Liver (tissue), 9 donors: ENCODE data around the gene TMEM184C. TPM values are rescaled to one million over a fixed set of nuclear protein-coding genes. Genes with fewer than 3 reads are reported as not detected.

ENCODE experiments used
- DNase-seq: peaks from one replicate; pipeline ENCODE4 v3.0.0-alpha.2; 2017; ENCODE audit warnings: low spot score
- H3K27ac ChIP-seq, 2 donors: one replicate each; pipeline ENCODE4 v1.7.0; 2013; ENCODE audit warnings: inconsistent platforms in 2 of 2, low read length in 2 of 2, control low read depth in 1 of 2, low read depth in 1 of 2, mild to moderate bottlenecking in 1 of 2
- H3K27me3 ChIP-seq, 4 donors: one replicate each; pipeline versions ENCODE4 v1.6.1 to v1.7.0; 2013; ENCODE audit warnings: low read length in 3 of 4, inconsistent platforms in 1 of 4, mild to moderate bottlenecking in 1 of 4, moderate library complexity in 1 of 4; ENCODE audit not compliant: control insufficient read depth in 4 of 4, insufficient read depth in 4 of 4
- H3K36me3 ChIP-seq, 4 donors: one replicate each; pipeline versions ENCODE4 v1.6.1 to v1.7.0; 2013; ENCODE audit warnings: low read length in 3 of 4, mild to moderate bottlenecking in 3 of 4, low read depth in 1 of 4, moderate library complexity in 1 of 4; ENCODE audit not compliant: control insufficient read depth in 4 of 4, insufficient read depth in 3 of 4
- H3K4me1 ChIP-seq, 4 donors: one replicate each; pipeline versions ENCODE4 v1.6.1 to v1.7.0; 2013; ENCODE audit warnings: low read length in 3 of 4, mild to moderate bottlenecking in 3 of 4, moderate library complexity in 1 of 4; ENCODE audit not compliant: control insufficient read depth in 4 of 4, insufficient read depth in 4 of 4
- H3K4me3 ChIP-seq, 3 donors: one replicate each; pipeline versions ENCODE4 v1.6.1 to v1.7.0; 2013; ENCODE audit warnings: low read length in 3 of 3, control low read depth in 1 of 3, low read depth in 1 of 3, mild to moderate bottlenecking in 1 of 3
- H3K9ac ChIP-seq, 2 donors: one replicate each; pipeline ENCODE4 v1.7.0; 2013; ENCODE audit warnings: low read length in 2 of 2, mild to moderate bottlenecking in 2 of 2, moderate library complexity in 2 of 2, control low read depth in 1 of 2, low read depth in 1 of 2
- H3K9me3 ChIP-seq, 4 donors: one replicate each; pipeline versions ENCODE4 v1.6.1 to v1.7.0; 2013; ENCODE audit warnings: low read length in 3 of 4; ENCODE audit not compliant: control insufficient read depth in 4 of 4
- ATF3 ChIP-seq: IDR thresholded peaks from 2 replicates; pipeline ENCODE4 v1.6.1; 2016; ENCODE audit warnings: antibody characterized with exemption
- EGR1 ChIP-seq, 2 donors: IDR thresholded peaks; 2 replicates each; pipeline ENCODE4 v1.6.1; 2016 to 2018; ENCODE audit warnings: antibody characterized with exemption in 2 of 2, low read depth in 2 of 2
- FOXA1 ChIP-seq: IDR thresholded peaks from 2 replicates; pipeline ENCODE4 v1.6.1; 2016; ENCODE audit warnings: antibody characterized with exemption
- FOXA2 ChIP-seq: IDR thresholded peaks from 2 replicates; pipeline ENCODE4 v1.6.1; 2016; ENCODE audit warnings: antibody characterized with exemption
- GABPA ChIP-seq, 2 donors: IDR thresholded peaks in 1 of 2; conservative IDR thresholded peaks in 1 of 2; 2 replicates each; pipeline ENCODE4 v1.6.1; 2016; ENCODE audit warnings: antibody characterized with exemption in 2 of 2, mild to moderate bottlenecking in 1 of 2, moderate library complexity in 1 of 2
- HNF4A ChIP-seq, 2 donors: conservative IDR thresholded peaks; 2 replicates each; pipeline ENCODE4 v1.6.1; 2016; ENCODE audit warnings: antibody characterized with exemption in 2 of 2, mild to moderate bottlenecking in 2 of 2
- HNF4G ChIP-seq: IDR thresholded peaks from 2 replicates; pipeline ENCODE4 v1.6.1; 2016; ENCODE audit warnings: antibody characterized with exemption
- JUND ChIP-seq, 2 donors: IDR thresholded peaks; 2 replicates each; pipeline ENCODE4 v1.6.1; 2016; ENCODE audit warnings: antibody characterized with exemption in 2 of 2
- MAX ChIP-seq: IDR thresholded peaks from 2 replicates; pipeline ENCODE4 v1.6.1; 2016; ENCODE audit warnings: antibody characterized with exemption
- NR2F2 ChIP-seq: IDR thresholded peaks from 2 replicates; pipeline ENCODE4 v1.6.1; 2016; ENCODE audit warnings: antibody characterized with exemption
- RAD21 ChIP-seq, 2 donors: IDR thresholded peaks; 2 replicates each; pipeline ENCODE4 v1.6.1; 2016; ENCODE audit warnings: antibody characterized with exemption in 2 of 2, mild to moderate bottlenecking in 2 of 2
- RXRA ChIP-seq, 2 donors: IDR thresholded peaks; 2 replicates each; pipeline ENCODE4 v1.6.1; 2017 to 2018; ENCODE audit warnings: antibody characterized with exemption in 2 of 2, mild to moderate bottlenecking in 1 of 2
- SP1 ChIP-seq: IDR thresholded peaks from 2 replicates; pipeline ENCODE4 v1.6.1; 2018; ENCODE audit warnings: antibody characterized with exemption, mild to moderate bottlenecking
- TAF1 ChIP-seq: conservative IDR thresholded peaks from 2 replicates; pipeline ENCODE4 v1.6.1; 2016; ENCODE audit warnings: antibody characterized with exemption, mild to moderate bottlenecking
- YY1 ChIP-seq: IDR thresholded peaks from 2 replicates; pipeline ENCODE4 v1.6.1; 2016; ENCODE audit warnings: antibody characterized with exemption, mild to moderate bottlenecking
- WGBS: extraction: QIAGEN DNeasy Blood & Tissue Kit; methylation state at CpG from one replicate; pipeline ENCODE4 v1.1.7; 2013; 5-methylcytosine and 5-hydroxymethylcytosine counted together
- polyA plus RNA-seq, 2 donors: library from polyadenylated mRNA; stranded (reverse) in 1 of 2; unstranded in 1 of 2; fragments of 200-250 nt in 1 of 2; fragments of >200 nt in 1 of 2; fragmentation: Nextera tagmentation in 1 of 2; extraction: Ambion mirVana in 1 of 2; gene quantifications; one replicate each; pipeline versions ENCODE4 v1.2.1 to v1.2.3, GENCODE V29; 2013 to 2015
- total RNA-seq, 2 donors: library from RNA; depleted of rRNA; stranded (reverse); fragments of >200 nt; gene quantifications; one replicate each; pipeline ENCODE4 v1.2.3, GENCODE V29; 2014
- TF ChIP-seq, protein P1 (sequence below): IDR thresholded peaks from 2 replicates; pipeline ENCODE4 v1.6.1; 2016; ENCODE audit warnings: antibody characterized with exemption
- TF ChIP-seq, protein P2 (sequence below): fragments of 150-350 bp; IDR thresholded peaks from 2 replicates; pipeline ENCODE4 v1.5.1; 2017; ENCODE audit warnings: improper control_type of control experiment, low read depth, low read length; ENCODE audit not compliant: missing input control
- TF ChIP-seq, protein P3 (sequence below): IDR thresholded peaks from 2 replicates; pipeline ENCODE4 v1.6.1; 2016; ENCODE audit warnings: antibody characterized with exemption, mild to moderate bottlenecking
- donor health status: healthy.
- donor health status: healthy.
- donor health status: healthy.
- donor health status: healthy.
- donor health status: healthy.

The TMEM184C gene
- total and polyA plus RNA-seq, 4 donors = 9.1 to 31.4 (median 13.4) TPM

DNA sequence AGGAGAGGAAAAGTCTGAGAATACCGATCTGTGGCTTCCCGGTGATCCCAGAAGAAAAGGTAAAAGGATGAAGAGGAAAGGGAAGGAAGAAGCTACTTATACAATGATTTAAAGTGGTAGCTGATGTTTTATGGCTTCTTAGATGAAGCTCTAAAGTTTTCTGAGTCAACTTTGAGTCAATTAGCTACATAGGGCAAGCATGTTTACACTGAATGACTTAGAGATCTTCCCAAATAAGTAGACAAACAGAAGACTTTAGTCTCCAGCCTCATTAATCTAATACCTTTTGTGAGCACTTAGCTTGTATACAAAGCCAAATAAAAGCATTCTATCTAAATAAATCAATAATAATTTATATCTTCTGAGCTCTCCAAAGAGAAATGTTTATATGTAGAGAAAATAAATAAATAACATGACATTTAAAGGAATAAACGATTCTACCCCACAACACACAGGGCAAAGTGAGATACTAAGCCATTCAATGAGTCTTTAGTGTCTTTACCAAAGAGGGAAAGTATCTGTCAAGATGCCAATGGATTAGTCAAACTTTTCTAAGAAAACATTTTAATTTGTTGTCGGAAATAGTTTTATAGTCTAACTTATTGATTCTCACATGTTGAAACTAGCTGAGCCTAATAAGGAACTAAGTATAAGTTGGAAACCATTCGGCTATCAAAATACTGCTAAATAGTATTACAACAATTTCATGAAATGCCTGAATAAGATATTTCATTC lies 46.0 kb upstream of the TMEM184C start:
- no peaks in the 10 kb centered on the region for H3K9me3 ChIP-seq
- H3K36me3 ChIP-seq = no peaks in the 10 kb centered on the region
- H3K4me1 ChIP-seq = no peaks in the 10 kb centered on the region
- no peak overlapping the region for H3K9ac ChIP-seq
- DNase-seq = no peak
- WGBS = 69% methylated on average over 5 of the region's 5 CpGs
- no peaks in the 10 kb centered on the region for H3K27me3 ChIP-seq
- no peak overlapping the region for H3K4me3 ChIP-seq
- no peak for TF ChIP-seq YY1
- no peak for TF ChIP-seq NR2F2
- TF ChIP-seq, protein P1, sequence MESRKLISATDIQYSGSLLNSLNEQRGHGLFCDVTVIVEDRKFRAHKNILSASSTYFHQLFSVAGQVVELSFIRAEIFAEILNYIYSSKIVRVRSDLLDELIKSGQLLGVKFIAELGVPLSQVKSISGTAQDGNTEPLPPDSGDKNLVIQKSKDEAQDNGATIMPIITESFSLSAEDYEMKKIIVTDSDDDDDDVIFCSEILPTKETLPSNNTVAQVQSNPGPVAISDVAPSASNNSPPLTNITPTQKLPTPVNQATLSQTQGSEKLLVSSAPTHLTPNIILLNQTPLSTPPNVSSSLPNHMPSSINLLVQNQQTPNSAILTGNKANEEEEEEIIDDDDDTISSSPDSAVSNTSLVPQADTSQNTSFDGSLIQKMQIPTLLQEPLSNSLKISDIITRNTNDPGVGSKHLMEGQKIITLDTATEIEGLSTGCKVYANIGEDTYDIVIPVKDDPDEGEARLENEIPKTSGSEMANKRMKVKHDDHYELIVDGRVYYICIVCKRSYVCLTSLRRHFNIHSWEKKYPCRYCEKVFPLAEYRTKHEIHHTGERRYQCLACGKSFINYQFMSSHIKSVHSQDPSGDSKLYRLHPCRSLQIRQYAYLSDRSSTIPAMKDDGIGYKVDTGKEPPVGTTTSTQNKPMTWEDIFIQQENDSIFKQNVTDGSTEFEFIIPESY = no peak
- no peak for TF ChIP-seq EGR1 (IDR thresholded peaks at IDR 0.05; ENCODE audit: low read depth in 2 of 2)
- no peak for TF ChIP-seq RXRA (IDR thresholded peaks at IDR 0.05)
- TF ChIP-seq RAD21 (IDR thresholded peaks at IDR 0.05) = no peak
- TF ChIP-seq, protein P2, sequence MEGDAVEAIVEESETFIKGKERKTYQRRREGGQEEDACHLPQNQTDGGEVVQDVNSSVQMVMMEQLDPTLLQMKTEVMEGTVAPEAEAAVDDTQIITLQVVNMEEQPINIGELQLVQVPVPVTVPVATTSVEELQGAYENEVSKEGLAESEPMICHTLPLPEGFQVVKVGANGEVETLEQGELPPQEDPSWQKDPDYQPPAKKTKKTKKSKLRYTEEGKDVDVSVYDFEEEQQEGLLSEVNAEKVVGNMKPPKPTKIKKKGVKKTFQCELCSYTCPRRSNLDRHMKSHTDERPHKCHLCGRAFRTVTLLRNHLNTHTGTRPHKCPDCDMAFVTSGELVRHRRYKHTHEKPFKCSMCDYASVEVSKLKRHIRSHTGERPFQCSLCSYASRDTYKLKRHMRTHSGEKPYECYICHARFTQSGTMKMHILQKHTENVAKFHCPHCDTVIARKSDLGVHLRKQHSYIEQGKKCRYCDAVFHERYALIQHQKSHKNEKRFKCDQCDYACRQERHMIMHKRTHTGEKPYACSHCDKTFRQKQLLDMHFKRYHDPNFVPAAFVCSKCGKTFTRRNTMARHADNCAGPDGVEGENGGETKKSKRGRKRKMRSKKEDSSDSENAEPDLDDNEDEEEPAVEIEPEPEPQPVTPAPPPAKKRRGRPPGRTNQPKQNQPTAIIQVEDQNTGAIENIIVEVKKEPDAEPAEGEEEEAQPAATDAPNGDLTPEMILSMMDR = no peak
- TF ChIP-seq HNF4A (conservative IDR thresholded peaks at IDR 0.05) = no peak
- TF ChIP-seq GABPA (IDR thresholded peaks at IDR 0.05 in 1 of 2, conservative IDR thresholded peaks at IDR 0.05 in 1 of 2) = no peak
- TF ChIP-seq ATF3 = no peak
- TF ChIP-seq, protein P3, sequence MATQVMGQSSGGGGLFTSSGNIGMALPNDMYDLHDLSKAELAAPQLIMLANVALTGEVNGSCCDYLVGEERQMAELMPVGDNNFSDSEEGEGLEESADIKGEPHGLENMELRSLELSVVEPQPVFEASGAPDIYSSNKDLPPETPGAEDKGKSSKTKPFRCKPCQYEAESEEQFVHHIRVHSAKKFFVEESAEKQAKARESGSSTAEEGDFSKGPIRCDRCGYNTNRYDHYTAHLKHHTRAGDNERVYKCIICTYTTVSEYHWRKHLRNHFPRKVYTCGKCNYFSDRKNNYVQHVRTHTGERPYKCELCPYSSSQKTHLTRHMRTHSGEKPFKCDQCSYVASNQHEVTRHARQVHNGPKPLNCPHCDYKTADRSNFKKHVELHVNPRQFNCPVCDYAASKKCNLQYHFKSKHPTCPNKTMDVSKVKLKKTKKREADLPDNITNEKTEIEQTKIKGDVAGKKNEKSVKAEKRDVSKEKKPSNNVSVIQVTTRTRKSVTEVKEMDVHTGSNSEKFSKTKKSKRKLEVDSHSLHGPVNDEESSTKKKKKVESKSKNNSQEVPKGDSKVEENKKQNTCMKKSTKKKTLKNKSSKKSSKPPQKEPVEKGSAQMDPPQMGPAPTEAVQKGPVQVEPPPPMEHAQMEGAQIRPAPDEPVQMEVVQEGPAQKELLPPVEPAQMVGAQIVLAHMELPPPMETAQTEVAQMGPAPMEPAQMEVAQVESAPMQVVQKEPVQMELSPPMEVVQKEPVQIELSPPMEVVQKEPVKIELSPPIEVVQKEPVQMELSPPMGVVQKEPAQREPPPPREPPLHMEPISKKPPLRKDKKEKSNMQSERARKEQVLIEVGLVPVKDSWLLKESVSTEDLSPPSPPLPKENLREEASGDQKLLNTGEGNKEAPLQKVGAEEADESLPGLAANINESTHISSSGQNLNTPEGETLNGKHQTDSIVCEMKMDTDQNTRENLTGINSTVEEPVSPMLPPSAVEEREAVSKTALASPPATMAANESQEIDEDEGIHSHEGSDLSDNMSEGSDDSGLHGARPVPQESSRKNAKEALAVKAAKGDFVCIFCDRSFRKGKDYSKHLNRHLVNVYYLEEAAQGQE = no peak
- no peak for TF ChIP-seq JUND (IDR thresholded peaks at IDR 0.05)
- no peak for TF ChIP-seq FOXA1
- no peak for TF ChIP-seq FOXA2
- no peak for TF ChIP-seq HNF4G
- no peak overlapping the region for H3K27ac ChIP-seq

- Histone ChIP-seq H3K9me3 (no peaks in the 10 kb centered on the region), H3K36me3 (no peaks in the 10 kb centered on the region), H3K9ac (no peak overlapping the region), H3K27me3 (no peaks in the 10 kb centered on the region), H3K27ac (no peak overlapping the region), H3K4me3 (no peak overlapping the region), H3K4me1 (no peaks in the 10 kb centered on the region)
- 89% methylated on average over 3 of the region's 3 CpGs for WGBS
- DNase-seq = no peak
- TF ChIP-seq TAF1 (no peak), HNF4G (no peak), NR2F2 (no peak), FOXA2 (no peak), SP1 (no peak), MAX (no peak), ATF3 (no peak), EGR1 (IDR thresholded peaks at IDR 0.05; ENCODE audit: low read depth in 2 of 2) (no peak), JUND (IDR thresholded peaks at IDR 0.05) (no peak), RXRA (IDR thresholded peaks at IDR 0.05) (no peak), YY1 (no peak)
- TF ChIP-seq, protein P2 = no peak
Observed at GRCh38 chr4:147576084-147576483, 41.1 kb upstream of the TMEM184C start.
